IPS DF 19.7 (cell line): ENCODE measurements around the gene LEMD3.
"Not testable (repeated sequence)": the region's sequence is repeated elsewhere in the genome, so short reads cannot be mapped to it uniquely, and the experiment has no call there.

Experiments
- DNase-seq: peaks from one replicate; pipeline ENCODE4 v3.0.0-alpha.2; 2013; ENCODE audit warnings: low read depth, low spot score

Gene LEMD3

DNA sequence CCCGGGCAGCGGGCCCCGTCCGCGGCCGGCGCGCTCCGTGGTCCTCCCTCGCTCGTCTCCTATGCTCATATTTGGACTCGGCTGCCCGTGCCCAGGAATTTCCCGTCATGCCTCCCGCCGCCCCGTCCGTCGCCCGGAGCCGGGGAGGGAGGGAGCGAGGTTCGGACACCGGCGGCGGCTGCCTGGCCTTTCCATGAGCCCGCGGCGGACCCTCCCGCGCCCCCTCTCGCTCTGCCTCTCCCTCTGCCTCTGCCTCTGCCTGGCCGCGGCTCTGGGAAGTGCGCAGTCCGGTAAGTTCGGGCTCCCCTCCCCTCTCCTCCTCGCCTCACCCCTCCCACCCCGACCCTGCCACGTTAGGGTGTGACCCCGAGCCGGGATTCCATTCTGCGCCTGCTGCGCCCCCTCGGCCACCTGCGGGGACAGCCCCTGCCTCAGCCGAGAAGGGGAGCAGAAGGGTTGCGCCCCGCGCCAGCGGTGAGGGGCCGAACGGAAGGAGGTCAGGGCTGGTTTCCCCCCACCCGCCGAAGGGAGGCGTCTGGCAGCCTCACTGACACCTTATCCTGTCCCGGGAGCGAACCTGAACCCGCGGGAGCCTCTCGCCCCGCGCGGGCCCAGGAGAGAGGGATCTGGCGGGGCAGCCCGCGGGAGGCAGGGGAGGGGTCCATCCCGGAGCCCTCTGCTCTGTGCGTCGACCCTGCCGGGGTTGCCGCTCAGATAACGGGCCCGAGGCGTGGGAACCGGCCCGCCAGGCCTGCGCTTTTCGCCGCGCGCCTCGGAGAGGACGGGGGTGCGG is 109.4 kb downstream of the LEMD3 start, which contains the start of gene MSRB3:
MSRB3 (plus strand) TSS at position 108 of the 793 bp plus-strand sequence. CDS start 29,897 bp downstream, outside the sequence.
- DNase-seq = no peak

DNA sequence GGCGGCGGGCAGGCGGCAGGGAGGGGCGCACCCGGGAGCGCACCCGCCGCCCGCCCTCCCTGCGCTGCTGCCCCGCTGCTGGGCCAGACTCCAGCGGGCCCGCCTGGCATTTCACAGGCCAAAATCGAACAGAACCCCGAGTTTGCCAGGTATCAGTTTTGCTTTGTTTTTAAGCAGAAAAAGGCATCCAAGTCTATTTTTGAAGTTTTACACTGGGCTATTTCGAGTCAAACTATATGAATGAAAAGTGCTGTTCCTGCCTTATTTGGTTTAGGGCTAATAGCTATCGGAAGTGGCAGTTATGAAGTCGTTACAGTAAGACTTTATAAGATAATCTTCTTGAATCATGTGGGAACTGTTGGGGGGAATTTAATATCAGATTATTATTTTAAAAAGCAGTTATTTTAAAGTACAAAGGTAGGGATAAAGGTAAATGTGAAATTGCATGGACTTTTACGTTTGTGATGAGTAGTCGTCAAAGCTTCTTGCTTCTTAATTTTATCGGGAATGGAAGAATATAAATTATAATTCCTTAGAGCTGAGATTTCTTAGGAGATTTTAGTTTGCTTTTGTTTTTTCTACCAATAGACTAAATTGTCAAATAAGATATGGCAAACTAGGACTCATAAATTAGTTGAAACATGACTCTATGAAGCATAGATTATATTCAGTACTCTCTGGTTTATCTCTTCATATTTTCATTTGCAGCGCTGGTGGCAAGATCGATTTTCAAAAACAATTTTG is 110.2 kb downstream of the LEMD3 start:
- no peak for DNase-seq

DNA sequence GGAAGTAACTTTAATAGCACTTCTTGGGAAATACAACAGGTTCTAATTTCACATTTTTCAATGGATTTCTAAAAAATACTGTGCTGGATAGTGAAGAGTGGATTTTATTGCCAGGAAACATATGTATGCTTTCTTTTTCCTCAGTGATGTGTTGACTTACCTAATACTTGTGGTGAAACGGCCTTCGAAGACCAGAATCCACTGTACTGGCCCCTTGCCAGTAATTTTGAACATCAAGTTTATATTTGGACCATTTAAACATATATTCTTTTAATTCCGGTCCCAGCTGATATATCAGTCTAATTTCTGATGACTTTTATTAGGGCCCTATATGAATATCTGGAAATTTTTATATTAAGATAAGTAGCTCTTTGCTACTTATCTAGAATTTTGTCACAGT is 110.9 kb downstream of the LEMD3 start:
- no peak for DNase-seq

DNA sequence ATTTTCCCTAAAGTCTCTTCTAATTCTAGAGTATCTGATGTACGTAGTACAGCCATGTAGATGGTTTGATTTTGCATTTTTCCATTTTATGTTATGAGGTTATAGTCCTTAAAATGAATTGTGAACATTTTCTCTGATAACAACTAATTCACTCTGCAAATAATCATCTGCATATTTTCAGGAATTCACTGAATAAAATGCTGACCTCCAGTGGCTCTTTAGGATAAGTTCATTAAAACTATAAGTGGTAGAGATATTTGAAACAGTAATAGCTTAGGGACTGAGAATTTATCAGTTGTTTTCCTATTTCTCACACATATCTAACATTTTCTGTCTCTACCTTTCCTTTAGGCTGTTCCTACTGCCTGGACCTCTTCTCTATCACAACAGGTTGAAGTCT is 113.5 kb downstream of the LEMD3 start:
- no peak for DNase-seq

DNA sequence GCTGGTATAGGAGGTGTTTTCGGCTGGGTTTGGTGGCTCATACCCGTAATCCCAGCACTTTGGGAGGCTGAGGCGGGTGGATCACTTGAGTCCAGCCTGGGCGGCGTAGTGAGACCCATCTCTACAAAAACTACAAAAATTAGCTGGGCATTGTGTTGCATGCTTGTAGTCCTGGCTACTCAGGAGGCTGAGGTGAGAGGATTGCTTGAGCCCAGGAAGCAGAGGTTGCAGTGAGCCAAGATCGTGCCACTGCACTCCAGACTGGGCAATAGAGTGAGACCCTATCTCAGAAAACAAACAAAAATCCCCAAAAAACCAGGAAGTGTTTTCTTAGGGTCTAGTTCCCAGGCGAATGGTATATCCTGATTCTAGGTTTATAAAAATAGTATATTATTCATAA is 116.1 kb downstream of the LEMD3 start:
- not testable (repeated sequence) for DNase-seq

DNA sequence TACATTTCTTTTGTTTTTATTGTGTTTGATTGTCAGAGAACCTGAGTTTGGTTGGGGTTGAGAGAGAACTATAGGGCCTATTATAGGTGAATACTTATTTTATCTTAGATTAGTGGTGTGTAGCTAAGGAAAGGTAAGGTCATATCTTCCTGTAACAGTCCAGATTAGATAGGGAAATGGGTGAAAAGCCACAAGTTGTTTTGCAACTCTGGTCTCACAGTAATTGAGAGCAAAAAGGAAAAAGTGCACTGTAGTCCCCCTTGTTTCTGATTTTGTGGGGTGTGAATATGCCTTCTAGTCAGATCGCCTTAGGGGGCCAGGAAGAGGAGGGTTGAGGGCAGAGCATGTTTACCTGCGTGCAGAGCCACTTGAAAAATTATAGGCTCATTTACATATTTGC is 118.0 kb downstream of the LEMD3 start:
- no peak for DNase-seq

DNA sequence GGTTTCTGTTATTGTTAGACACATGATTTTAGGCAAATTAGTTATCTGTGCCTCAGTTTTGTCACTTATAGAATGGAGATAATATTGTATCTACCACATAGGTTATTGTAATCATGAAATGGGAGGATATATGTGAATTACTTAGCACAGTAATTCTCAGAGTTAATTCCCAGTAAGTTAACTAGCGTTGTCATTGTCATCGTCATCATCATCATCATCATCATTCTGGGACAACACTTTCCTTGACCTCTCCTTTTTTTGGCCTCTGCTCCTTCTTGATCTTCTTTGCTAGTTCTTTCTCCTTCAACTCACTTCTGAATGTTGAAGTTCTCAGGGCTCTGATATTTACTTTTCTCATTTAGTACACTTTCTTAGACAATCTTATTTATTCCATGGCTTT is 122.9 kb downstream of the LEMD3 start:
- no peak for DNase-seq

DNA sequence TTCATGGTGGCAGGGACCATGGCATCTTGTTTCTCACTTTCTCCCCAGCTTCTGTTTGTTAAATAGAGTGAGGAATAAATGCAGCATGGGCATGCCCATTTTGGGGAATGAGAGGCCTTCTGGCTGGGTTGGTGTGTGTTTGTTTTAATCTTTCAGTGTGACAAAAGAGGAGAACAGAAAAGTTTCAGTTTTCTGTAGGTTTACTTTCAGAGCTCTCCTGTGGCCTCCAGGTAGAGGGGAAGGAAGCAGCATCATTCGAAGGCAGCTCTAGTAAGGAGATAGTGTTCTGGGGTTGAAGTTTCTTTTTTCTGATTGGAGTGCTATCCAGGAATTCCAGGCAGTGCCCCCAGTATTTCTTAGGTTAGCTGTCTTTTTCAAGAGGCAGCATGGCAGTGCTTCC is 124.4 kb downstream of the LEMD3 start:
- DNase-seq = no peak

DNA sequence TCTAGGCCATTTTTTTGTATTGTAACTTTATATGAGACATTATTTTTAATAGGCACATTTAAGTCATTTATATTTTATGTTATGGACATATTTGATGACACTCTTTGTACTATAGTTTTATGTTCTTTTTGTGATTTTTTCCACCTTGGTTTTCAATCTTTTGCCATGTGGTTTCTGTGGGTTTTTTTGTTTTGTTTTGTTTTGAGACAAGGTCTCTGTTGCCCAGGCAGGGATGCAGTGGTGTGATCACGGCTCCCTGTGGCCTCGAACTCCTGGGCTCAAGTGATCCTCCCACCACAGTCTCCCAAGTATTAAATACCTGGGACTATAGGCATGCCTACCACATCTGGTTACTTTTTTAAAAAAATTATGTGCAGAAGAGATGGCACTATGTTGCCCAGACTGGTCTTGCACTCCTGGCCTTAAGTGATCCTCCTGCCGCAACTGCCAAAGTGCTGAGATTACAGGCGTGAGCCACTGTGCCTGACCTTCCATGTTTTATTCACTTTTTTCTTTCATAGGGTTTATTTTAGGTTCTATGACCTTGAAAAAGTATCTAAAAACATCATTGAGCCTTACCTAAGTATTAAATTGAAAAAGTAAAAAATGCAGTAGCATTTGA is 125.4 kb downstream of the LEMD3 start:
- DNase-seq = no peak

DNA sequence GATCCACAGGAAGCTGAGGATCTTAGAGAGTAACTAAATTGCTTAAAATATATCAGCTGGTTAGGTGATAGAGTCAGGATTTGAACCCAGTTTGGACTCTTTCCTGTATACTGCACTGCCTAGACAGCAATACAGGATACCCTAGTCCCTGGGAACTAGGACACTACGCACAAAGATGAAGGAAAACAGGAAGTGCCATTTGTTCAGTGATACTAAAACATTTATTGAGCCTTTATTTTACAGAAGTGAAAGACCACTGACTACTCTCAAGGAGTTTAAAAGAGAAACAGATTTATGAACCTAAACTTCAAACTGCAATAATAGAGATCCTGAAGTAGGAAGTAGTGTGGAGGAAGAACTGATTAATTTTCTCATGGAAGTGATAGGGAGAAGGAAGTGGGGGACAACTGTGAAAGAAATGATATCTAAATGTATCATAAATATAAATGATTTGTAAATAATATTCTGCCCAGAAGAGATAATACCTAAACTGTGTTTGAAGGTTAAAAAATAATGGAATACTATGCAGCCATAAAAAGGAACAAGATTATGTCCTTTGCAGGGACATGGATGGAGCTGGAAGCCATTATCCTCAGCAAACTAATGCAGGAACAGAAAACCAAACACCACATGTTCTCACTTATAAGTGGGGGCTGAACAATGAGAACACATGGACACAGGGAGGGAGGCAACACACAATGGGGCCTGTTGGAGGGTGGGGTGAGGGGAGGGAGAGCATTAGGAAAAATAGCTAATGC is 127.3 kb downstream of the LEMD3 start:
- no peak for DNase-seq
